Stimulated activated CD4-positive, alpha-beta T cell treated with anti-CD3 and anti-CD28 coated beads, Interleukin-1b, Interleukin-23, amount 100 ng/mL, for 1 hour (primary cell): Measurements from ENCODE around the gene PCDHB13.
"Not testable (repeated sequence)": the region's sequence is repeated elsewhere in the genome, so short reads cannot be mapped to it uniquely, and the experiment has no call there.

Source experiments
- DNase-seq, 2 donors: peaks; one replicate each; pipeline ENCODE4 v3.0.0-alpha.2; 2020; ENCODE audit warnings: low read depth in 2 of 2

Gene PCDHB13

GRCh38 chr5:141213656-141214339 lies at the start of gene PCDHB13:
PCDHB13 (plus strand) TSS chr5:141213919; CDS start chr5:141214124, 205 bp downstream.
- DNase-seq, result not testable (repeated sequence)

- no peak for DNase-seq
These were observed 41.1 kb upstream of the PCDHB13 start, which contains the start of gene PCDHB7 for GRCh38 chr5:141172381-141173204. PCDHB7 (plus strand) TSS chr5:141172644; CDS start chr5:141172836, 192 bp downstream.

GRCh38 chr5:141174291-141175104 lies 39.2 kb upstream of the PCDHB13 start:
- DNase-seq, result not testable (repeated sequence)

GRCh38 chr5:141175933-141176332 lies 37.8 kb upstream of the PCDHB13 start:
- DNase-seq, result no peak

- DNase-seq, result not testable (repeated sequence)
These were observed 36.0 kb upstream of the PCDHB13 start, which contains the start of gene PCDHB8 for GRCh38 chr5:141177577-141178191. PCDHB8 (plus strand) TSS chr5:141177790; CDS start chr5:141178035, 245 bp downstream.

- not testable (repeated sequence) for DNase-seq
These were observed 34.3 kb upstream of the PCDHB13 start for GRCh38 chr5:141179371-141179770.

- not testable (repeated sequence) for DNase-seq
These were observed 33.8 kb upstream of the PCDHB13 start for GRCh38 chr5:141179876-141180275.

- DNase-seq, result no peak
These were observed 33.4 kb upstream of the PCDHB13 start for GRCh38 chr5:141180313-141180712.

- DNase-seq, result no peak
These were observed 31.5 kb upstream of the PCDHB13 start, which contains the start of gene PCDHB16 for GRCh38 chr5:141182248-141182647. PCDHB16 (plus strand) TSS chr5:141182387; CDS start chr5:141182560, 173 bp downstream.

GRCh38 chr5:141184117-141184855 lies 29.4 kb upstream of the PCDHB13 start:
- DNase-seq, result not testable (repeated sequence)

- DNase-seq, result peak in 1 of 2 donors; percentile 16
These were observed 26.7 kb upstream of the PCDHB13 start, which contains the start of gene PCDHB9 for GRCh38 chr5:141186897-141187512. PCDHB9 (plus strand) TSS chr5:141187161; CDS start chr5:141187319, 158 bp downstream.

GRCh38 chr5:141188682-141189081 lies 25.0 kb upstream of the PCDHB13 start:
- not testable (repeated sequence) for DNase-seq

- DNase-seq, result not testable (repeated sequence)
These were observed 24.6 kb upstream of the PCDHB13 start for GRCh38 chr5:141189131-141189530.

GRCh38 chr5:141192110-141192725 lies 21.5 kb upstream of the PCDHB13 start, which contains the start of gene PCDHB10:
PCDHB10 (plus strand) TSS chr5:141192353; CDS start chr5:141192553, 200 bp downstream.
- no peak for DNase-seq

- not testable (repeated sequence) for DNase-seq
These were observed 19.4 kb upstream of the PCDHB13 start for GRCh38 chr5:141194332-141194731.

GRCh38 chr5:141196363-141196762 lies 17.4 kb upstream of the PCDHB13 start:
- DNase-seq, result no peak

- DNase-seq, result no peak
These were observed 14.1 kb upstream of the PCDHB13 start, which contains the start of gene PCDHB11 for GRCh38 chr5:141199359-141200235. PCDHB11 (plus strand) TSS chr5:141199627; CDS start chr5:141199775, 148 bp downstream.

GRCh38 chr5:141201126-141201525 lies 12.6 kb upstream of the PCDHB13 start:
- DNase-seq, result not testable (repeated sequence)
